Effector CD4-positive, alpha-beta T cell (primary cell): ENCODE results near the gene AFTPH.

Experiments used
- DNase-seq: peaks from one replicate; pipeline ENCODE4 v3.0.0-alpha.2; 2020

The AFTPH gene

DNA sequence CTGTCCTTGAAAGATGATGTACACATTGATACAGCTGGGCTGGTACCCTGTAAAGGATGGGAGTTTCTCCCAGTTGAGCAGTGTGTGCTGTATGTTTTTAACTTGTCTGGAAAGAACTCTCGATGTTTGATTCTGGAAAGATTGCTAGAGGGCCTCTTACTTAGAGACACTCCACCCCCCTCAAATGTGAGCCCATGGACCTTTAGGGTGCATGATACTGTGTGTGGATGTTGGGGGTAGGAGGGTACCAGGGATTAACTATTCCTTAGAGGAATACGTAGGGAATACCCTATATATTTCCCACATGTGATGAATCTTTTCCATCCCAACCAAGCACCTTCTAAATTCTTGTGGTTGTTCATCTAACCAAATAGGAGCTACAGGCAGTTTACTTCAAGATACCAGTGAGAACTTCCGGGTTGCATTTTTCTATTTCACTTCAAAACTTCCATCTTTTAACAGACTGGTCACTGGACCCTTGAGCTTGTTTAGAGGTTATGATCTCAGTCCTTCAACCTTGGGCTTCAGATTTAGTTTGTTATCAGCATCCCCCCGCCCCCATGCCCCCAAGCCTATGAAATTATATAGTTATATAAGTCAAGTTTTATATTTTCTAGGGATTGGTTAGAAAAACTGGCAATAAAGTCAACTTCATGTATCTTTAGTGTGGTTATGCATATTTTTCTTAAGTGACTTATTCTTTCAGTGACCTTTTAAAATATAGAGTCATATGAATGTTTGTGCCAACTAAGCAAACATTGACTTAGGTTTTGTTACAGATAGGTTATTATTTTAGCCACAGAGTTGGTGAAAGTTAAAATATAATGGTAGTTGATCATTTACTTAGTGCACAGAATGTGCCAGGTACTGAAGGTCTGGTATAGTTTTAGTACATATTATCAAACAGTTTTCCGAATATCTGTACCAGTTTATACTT is 18.2 kb downstream of the AFTPH start:
- no peak for DNase-seq

DNA sequence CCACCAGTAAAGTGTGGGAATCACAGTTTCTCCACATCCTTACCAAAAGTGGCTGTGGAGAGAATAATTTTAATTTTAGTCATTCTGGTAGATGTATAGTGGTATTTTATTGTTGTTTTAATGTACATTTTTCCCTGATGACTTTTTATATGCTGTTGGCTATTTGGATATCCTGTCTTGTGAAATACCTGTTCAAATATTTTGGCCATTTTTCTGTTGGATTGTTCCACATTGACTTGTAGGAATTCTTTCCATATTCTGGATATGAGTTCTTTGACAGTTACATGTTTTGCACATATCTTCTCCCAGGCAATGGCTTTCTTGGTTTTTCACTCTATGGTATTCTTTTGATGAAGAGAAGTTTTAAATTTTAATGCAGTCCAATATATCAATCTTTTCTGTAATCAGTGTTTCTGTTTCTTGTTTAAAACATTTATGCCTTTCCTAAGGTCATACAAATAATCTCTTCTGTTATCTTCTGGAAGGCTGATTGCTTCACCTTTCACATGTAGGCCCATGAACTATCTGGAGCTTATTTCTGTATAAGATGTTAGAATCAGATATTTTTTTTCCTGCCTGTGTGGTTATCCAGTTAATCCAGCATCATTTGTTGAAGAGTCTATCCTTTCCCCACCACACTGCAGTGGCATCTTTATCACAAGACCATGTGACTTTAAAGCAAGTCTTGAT is 19.0 kb downstream of the AFTPH start:
- no peak for DNase-seq

DNA sequence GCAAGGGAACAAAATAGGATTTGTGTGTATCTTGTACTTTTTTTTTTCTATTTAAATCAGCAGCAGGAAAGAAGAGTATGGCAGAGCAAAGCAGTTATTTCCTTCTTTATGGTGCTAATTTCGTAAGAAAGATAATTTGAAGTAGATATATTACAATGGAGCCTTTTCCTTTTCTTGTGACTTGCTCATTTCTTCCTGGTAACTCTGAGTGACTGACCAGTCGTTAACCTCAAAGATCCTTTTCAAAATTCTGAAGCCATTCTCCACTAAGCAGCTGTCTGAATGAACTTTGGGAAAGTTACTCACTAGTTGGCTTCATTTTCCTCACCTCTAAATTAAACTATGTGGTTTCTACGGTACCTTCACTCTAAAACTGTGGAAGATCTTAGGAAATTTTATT is 24.6 kb downstream of the AFTPH start:
- DNase-seq: no peak

DNA sequence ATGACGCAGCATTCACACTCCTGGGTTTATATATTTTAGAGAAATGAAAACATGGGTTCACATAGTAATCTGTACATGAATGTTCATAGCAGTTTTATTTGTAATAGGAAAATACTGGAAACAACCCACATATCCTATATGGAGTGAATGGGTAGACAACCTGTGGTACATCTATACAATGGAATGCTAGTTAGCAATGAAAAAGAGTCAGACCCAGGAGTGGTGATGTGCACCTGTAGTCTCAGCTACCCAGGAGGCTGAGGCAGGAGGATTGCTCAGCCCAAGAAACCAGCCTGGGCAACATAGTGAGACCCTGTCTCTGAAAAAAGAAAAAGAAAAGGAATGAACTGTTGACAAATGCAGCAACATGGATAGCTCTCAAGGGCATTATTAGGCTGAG is 25.9 kb downstream of the AFTPH start:
- no peak for DNase-seq

DNA sequence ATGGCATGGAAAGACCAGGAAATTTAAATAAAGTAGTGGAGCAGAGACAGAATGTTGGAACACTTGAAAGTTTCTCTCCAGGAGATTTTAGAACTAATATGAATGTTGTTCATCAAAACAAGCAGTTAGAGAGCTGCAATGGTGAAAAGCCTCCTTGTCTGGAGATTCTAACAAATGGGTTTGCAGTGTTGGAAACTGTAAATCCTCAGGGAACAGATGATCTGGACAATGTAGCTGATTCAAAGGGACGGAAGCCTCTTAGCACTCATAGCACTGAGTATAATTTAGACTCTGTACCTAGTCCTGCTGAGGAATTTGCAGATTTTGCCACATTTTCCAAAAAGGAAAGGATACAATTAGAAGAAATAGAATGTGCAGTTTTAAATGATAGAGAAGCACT is 27.7 kb downstream of the AFTPH start:
- no peak for DNase-seq

DNA sequence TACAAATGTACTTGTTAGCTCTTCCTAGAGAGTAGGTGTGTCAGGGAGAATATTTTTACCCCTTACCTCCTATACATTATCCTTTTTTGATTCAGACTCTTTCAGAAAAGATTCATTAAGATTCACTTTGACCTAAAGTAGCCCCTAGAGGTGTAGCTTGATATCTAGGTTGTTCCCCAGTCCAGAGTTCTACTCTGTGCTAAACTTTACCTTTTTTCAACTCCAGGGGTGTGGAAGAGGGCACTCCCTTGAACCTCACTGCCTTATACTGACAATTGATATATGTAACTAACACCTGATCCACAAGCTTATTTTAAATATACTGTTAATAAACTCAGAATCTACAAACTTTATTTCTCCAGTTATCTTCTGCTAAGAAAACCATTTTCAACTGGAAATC is 30.0 kb downstream of the AFTPH start:
- DNase-seq: no peak

DNA sequence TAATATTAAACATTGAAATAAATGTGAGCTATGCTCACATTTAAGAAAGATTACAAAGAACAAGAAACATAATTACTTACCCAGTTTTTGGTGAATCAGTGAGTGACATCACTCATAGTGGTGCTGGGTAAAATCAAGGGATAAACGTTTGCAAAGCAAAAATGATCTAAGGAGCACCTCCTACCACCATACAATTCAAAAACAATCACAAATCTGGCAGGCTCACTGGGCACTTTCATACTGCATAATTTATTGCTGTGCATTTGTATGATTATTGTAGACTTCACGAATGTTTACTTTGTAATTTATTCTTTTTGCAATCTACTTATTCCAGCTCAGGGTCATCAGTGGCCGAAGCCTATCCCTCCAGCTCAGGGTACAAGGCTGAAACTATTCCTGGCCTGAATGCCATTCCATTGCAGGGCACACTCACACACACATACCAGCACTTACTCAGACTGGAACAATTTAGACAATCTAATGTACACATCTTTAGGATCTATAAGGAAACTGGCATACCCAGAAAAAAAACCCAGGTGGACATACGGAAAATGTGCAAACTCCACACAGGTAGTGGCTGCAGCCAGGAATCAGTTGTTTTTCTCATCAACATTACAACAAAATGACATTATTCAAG is 34.4 kb downstream of the AFTPH start:
- no peak for DNase-seq

DNA sequence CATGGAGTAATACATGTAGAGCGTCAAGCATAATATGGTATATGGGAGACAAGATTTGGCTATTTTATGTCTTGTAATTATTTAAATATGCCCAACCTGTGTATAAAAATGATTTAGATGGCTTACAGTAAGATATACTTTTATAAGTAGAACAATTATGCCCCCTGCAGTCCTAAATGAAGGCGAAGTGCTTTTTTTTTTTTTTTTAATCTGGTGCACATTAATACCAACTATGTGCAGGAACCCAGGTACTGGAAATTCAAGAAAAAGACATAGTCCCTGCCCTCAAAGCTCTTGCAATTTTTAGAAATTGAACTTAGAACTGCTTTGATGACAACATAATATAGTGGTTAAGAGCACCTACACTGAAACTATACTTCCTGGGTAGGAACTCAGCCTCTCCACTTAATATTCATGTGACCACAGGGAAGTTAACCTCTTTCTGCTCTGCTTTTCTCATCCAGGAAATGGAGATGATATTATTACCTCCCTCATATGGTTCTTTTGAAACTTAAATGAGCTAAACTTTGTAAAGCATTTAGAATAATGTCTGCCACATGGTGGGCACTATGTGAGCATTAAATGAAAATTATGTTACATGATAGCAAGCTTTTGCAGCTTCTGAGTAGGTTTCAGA is 38.1 kb downstream of the AFTPH start:
- DNase-seq: no peak

DNA sequence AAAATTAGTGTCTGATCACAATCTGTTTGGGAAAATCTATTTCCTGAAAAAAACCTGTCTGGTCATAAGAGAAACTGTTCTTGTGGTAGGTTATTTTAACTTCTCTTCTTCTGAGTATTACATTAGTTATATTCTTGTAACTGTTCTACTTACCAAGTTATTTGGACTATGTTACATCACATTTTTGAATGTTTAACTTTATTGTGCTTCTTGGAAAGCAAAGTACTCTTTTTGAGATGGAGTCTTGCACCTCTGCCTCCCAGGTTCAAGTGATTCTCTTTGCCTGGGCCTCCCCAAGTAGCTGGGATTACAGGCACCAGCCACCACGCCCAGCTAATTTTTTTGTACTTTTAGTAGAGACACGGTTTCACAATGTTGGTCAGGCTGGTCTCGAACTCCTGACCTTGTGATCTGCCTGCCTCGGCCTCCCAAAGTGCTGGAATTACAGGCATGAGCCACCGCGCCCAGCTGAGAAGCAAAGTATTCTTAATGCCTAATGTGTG is 39.4 kb downstream of the AFTPH start:
- no peak for DNase-seq

DNA sequence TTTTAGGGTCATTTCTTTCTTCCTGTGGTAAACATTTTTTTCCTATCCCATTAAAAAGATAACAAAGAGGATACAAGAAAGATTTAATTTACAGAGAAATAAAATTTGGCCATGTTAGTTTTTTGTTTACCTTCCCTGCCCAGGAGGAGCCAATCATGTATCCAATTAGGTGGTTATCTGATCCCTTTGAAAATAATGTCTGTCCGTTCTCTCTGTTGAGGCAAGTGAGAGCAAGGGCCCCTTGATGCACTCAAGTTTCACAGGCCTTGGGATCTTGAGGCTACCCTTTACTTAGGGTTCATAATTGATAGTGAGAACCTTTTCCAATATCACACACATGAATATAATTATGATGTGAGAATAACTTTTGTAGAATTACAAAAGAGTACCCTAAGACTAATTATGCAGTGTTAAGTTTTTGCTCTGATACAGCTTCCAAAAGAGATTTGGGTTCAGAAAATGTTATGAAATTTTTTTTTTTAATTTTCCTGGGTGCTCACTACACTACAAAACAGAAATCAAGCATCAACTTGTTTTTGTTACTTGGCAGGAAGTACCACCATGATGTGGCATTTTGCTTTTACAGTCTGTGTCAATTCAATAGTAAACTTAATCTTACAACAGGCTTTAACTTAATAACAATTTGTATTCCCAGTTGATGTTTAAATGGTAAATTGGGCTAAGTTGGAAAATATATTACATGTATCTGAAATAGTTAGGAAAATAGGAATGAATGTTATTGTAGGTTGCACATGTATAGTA is 42.0 kb downstream of the AFTPH start:
- DNase-seq: no peak

DNA sequence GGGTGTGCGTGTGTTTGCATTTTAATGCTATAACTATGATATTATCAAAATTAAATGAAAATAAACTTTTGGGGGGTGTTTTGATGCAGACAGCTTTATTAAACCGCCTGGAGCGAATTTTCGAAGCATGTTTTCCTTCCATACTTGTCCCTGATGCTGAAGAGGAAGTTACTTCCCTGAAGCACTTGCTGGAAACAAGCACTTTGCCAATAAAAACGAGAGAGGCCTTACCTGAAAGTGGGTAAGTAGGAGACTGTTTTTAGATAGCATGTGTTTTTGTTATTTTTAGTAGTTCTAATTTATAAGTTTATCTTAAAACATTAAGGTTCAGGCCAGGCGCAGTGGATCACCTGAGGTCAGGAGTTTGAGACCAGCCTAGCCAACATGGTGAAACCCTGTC is 43.3 kb downstream of the AFTPH start:
- no peak for DNase-seq

DNA sequence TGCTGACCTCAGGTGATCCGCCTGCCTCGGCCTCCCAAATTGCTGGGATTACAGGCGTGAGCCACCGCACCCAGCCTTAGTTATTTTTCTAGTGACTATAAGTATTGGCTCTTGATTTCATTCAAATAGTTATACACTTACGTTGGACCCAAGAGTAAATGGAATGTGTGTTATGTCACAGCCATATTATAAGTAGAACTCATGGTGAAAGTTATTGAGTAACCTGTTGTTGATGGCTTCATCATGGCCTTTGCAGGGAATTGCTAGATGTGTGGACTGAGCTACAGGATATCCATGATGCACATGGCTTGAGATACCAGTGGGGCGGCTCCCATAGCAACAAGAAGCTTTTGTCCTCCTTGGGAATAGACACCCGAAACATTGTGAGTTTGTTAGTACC is 44.7 kb downstream of the AFTPH start:
- DNase-seq: no peak

DNA sequence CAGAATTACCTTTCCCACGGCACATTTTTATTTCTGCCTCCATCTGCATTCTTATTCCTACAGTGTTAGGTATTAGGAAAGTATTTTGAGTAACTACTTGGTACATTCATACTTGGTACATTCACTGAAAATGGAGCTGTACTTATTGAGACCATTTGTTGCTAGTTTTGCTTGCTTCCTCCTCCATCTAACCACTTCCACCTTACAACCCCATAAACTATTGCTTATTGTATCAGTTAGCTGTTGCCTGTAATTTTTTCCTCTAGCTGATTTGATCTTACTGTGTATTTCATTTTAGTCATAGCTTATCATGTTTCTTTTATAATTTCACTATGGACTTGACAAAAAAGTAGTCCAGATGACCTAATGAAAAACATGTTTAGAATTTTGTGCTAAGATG is 50.7 kb downstream of the AFTPH start:
- DNase-seq: no peak

DNA sequence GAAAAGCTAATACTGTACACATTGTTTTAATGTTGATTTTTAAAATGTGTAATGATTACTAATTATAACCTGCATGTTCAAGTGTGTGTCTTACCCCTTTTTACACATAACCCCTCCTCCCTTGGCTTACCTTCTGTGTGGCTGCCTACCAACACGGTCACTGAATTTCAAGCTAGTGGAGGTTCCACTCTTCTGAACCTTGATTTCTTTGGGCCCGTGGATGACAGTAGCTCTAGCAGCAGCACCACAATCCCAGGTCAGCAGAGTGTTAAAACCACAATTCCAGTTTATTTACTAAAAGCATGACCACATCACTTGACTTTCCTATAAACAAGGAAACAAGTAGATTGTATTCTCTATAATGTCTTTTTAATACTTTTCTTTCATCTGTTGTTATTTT is 56.9 kb downstream of the AFTPH start:
- DNase-seq: no peak

DNA sequence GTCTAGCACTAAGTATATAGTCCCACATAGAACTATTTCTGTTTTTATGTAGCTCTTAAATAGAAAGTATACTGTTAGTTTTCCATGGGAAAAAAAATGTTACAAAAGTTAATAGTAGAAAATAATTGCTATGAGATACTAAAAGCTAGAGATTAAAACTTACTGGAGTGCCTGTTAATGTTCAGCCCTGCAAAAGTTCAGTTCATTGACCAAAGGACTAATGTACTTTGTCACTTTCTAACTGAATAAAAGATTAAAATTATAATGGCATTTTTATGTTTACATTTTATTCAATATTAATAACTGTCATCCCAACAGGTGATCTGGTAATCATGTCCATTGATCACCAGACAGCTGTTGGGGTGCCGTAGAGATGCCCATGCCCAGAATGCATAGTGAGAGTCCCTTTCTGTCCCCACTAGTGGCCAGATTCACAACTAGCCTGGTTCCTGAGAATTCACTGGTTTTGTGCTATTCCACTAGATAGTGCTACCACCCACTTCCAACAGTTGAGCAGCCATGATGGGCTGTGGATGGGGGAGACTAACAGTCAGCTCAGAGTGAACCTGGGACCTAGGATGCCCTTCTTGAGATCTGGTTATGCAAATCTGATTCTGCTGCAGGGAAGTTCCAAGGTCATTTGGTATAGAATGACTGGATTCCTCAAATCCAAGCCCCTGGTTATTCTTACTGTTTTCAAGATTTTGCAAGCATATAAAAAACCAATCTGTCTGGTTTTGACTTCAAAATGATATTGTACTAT is 57.8 kb downstream of the AFTPH start:
- DNase-seq: no peak

DNA sequence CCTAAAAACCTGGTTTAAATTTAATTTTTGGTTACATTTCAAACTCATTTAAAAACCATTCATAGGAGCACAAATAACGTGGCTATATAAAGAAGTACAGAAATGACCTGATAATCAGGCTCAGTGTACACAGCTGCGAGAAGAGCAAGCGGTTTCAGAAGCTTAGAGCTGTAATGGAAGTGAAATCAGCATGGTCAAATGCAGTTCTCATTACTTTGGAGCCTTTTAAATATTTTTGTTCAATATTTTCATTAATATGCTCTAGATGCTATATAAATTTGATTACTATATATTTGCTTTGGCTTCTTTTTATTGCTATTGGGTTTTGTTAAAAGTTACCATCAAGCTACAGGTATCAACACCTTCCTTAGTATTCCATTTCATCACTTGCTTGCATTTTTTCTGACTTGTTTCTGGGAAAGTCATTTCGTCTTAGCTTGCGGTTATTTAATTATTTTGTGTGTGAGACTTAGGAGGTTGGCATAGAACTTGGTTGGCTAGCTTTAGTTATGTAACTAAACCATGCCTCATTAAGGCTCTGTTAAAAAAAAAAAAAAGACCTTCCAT is 58.7 kb downstream of the AFTPH start:
- DNase-seq: no peak

DNA sequence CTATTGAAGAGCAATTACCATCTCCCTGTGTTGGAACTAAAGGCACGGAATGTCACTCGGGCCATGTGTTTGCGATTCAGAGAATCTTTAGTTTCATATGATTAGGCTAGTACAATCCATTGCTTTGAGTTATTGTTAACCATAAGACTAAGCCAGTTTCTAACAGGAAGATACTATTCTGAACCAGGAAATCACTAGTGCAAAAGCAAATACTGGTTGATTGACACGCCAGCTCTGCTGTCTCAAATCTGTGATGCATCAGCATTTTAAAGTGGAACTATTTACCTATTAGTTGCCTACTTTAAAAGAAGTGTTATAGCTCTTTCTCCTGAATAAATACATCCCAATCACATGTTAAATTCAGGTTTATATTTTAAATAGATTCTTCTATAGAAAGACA is 61.9 kb downstream of the AFTPH start:
- no peak for DNase-seq

DNA sequence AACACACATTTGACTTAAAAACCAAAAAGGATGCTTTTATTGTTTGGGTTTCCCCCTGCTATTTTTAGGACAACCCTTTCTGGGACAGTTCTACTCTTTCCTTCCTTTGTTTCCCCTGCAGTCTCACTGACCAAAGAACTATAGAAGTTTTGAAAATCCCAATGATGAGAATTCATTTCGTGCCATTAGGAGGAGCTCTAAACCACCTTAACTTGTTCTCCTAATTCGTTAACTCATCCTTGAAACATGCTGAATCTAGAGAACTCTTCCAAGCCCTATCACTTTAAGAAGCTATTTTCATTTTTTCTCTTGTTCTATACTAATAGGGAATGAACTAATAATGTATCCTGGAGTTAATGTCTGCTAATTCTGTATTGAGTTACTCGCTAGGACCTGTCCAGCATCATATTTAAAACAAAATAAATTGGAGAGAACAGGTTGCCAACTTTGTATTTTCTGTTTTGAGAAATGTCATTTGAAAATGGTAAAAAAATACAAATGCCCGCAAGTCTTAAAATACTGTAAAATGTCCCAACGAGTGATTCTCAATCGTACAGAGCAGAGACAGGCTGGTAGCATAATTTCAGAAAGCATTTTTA is 62.9 kb downstream of the AFTPH start:
- DNase-seq: no peak

DNA sequence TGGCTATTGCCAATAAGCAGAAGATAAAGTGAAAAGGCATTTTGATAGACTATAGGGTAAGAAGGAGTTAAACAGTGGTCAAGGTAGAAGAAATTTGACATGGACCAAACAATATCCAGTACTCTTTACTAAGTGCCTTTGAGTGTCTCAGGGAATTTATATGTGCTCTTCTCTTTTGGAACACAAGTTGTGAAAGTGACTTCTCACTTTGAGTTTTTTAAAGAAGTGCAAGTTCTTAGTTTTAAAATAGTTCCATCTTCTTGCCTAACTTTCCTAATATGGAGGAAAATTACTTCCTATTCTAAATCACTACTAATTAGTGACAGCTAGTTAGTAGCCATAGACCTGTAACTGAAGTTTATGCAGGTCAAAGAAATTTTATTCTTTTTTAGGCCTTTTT is 63.4 kb downstream of the AFTPH start:
- no peak for DNase-seq

DNA sequence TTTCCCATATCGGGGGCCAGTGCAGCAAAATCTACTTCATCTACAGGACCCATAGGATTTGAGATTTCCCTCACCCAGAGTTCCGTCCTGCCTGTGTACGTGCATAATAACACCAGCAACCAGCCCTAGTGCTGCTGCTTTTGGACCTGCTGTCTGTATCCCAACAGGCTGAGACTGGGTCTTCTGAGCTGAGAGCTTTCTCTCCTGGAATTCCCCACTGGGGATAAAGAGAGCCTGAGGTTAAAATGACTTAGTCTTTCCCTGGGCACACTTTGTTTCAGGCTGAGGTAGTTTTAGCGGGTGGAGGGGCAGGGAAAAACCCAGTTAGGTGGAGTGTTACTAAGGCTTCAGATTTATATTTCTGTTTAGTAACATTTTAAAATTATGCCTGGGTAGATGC is 67.1 kb downstream of the AFTPH start:
- DNase-seq: no peak
